HuH-7 (cell line): Measurements from ENCODE around the gene ELOVL5.
"Not testable (repeated sequence)": the region's sequence is repeated elsewhere in the genome, so short reads cannot be mapped to it uniquely, and the experiment has no call there.

Experiments
- DNase-seq: peaks from one replicate; pipeline ENCODE4 v3.0.0; 2011; ENCODE audit warnings: low spot score

ELOVL5 gene

DNA sequence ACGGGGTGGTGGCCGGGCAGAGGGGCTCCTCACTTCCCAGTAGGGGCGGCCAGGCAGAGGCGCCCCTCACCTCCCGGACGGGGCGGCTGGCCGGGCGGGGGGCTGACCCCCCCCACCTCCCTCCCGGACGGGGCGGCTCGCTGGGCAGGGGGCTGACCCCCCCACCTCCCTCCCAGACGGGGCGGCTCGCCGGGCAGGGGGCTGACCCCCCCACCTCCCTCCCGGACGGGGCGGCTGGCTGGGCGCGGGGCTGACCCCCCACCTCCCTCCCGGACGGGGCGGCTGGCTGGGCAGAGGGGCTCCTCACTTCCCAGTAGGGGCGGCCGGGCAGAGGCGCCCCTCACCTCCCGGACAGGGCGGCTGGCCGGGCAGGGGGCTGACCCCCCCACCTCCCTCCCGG lies 43.8 kb downstream of the ELOVL5 start:
- DNase-seq = not testable (repeated sequence)

DNA sequence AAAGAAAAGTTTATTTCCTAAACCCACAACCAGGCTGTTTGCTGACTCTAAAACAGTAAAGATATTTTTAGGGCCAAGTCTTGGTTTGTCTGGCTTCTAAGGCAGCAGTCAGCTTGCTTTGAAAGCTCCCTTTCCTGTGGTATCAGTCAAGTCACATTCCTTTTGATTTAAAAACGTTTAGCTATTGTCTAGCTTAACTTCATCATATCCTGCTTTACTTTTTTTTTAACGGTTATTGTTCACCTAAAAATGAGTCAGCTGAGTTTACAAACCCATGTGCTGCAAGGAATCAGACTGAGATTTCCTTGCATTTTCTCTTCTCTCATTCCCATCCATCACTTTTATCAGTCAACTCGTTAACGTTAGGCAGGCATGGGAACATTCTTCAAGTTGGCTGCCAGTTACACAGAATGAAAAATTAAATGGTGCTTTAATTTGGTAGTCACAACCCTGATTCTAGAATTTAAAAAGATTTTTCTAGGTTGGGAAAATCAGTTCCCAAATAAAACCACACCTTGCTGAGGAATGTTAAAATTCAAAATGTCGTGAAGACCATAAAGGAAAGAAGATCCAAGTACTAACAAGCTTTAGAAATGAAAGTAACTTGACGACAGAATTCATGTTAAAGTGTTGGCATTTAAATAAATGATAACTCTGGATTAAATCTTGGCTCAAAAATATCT lies 45.9 kb downstream of the ELOVL5 start:
- no peak for DNase-seq

DNA sequence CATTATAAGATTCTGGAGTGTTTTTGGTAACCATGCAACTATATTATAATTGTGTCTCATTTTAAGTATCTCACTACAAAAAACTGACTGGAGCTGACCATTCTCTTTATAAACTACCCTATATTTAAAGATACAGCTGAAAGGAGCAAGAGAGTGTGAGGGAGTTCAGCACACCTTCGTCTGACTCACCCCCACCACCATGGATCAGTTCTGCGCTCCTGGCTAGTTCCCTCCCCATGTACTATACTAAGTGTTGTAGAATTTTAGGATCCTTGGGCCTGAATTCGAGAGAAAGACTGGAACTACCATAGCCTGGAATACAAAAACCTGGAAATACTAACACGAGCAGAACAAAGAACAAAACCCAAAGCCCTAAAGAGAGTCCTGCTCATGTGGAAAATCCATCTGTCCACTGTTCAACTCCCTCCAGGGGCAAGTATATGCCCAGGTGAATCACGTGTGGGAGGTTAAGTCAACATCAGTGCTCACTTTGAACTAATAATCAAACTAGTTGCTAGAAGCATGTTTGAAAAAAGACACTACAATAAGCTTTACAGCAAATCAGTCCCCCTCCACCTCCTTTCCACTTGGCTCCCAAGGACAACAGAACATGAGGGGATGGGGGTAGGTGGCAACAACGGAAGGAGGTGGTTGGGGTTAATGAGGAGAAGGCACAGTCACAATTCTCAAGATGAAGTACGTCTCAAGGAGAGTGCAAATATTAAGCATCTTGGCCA lies 46.8 kb downstream of the ELOVL5 start:
- DNase-seq = no peak

DNA sequence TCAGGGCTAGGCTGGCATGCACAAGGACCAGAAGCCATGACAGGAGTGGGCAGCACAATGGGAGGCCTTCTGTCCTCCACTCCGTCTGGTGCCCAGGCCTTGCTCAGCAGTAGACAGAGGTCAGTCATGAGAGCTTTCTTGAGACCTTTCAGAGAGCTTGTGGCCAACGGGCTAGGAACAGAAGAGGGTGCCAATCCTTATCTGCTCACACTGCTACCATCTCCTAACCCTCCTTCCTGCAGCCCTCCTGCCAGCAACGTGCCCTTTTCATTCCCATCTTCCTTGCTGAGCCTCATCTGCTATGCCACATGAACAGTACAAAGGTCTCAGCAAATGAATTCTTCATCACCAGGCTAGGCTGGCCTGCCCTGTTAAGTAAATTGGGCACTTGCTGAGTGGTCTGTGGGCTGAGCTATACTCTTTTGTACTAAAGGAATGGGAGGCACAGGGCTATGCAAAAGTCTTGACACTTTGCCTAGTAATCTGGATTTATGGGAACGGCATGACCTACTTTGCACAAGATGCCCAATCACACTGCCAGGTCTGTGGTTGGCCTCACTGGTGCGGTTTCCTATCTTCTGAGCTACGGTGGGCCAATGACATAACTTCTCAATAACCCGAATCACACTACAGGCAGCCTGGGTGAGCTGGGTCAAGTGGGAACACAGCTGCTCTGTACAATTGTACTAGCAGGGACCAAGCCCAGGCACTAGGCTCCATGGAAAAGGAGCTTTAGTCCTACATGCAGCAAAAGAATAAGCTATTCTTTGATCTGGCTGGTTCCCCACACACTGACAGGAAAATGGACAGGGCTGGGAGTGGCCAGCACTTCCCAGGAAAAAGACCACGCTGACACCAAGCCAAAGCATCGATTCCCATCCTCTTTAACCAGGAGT lies 47.8 kb downstream of the ELOVL5 start:
- no peak for DNase-seq

DNA sequence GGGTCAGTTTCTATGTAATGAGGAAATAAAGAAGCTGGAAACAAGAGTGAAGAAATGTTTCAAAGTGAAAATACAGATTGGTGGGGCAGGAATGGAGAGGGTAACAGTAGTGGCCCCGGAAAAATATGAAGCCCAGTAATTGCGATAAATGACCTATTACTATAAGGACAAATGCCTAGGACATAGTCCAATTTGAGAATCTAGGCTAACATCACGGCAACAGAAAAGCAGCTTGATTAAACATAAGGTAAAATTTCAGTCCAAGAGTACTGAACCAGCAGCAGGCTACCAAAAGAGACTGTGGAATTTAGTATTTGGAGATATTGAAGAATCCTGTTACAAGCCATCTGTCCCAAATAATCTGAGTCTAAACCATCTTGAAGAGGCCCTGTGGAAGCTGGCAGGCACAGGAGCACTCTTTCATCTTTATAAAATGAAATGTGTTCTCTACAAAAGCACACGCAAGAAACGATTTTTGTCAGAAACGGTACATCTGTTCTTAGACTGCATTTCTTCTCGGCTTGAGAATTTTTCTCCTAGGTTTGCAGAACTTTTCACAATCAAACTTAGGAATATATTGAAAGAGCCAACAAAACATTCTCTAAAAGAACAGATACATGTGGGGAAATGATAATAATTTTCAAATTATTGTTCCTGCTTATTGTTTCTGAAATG lies 49.3 kb downstream of the ELOVL5 start:
- no peak for DNase-seq

DNA sequence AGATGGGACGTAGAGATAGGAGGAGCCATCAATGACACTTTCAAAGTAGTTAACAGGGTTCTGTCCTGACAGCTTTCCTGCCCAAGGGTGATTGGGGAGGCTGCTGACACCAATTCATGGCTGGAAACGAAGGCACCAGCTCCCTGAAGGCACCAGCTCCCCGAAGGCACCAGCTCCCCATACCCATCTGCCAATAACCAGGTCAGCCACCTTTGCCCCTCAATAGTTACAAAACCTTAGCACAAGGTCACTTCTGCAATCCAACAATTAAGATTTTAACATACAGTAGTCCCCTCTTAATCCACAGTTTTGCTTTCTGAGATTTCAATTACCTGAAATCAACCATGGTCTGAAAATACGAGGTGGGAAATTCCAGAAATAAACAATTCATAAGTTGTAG lies 51.7 kb downstream of the ELOVL5 start:
- DNase-seq = no peak

DNA sequence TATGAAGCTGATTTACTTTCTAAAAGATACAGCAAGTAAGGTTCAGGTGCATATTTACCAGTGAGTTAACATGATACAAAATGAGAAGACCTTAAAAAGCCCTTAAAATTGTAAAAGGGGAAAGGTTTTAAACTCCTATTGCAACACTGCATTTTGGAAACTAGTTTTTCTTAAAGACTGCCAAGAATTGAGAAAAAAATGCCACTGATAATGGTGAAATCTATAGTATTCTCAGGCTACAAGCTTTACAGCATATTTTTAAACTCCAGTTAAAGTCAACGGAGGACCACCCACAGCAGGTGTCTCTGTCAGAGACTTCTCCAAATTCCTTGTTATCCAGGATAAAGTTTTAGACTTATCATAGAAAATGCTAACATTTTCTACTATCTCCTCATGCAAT lies 53.6 kb downstream of the ELOVL5 start:
- no peak for DNase-seq

DNA sequence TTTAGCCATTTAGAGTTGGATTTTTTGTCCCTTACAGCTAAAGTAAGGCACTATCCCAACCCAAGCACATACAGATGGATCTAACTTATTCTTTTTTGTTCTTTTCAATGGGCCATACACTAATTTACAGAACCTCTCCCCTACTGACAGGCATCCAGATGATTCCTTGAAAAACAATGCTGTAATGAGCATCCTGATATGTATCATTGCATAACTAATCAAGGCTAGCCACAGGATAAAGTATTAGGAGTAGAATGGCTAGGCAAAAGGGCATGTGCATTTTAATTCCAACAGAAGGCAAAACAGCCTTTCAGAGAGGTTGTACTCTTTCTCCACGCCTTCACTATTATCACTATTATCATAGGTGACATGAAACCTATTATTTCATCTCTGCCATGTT lies 54.1 kb downstream of the ELOVL5 start:
- DNase-seq = no peak

DNA sequence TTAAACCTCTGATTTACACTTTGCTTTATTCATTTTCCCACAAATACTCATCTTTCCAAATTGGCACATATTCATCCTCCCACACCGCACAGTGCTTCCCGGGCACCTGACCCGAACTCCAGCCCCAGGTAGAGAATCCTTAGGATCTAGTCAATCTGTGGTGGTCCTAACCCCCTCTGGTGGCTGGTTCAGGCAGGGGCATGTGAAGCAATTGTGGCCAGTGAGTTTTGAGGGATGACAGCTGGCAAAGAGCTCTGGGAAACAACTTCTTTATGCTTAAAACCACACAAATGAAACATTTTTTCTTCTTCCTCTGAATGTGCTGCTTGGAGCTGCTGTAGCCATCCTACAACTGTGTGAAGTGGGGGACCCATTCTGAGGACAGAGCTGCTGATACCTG lies 54.7 kb downstream of the ELOVL5 start:
- no peak for DNase-seq

DNA sequence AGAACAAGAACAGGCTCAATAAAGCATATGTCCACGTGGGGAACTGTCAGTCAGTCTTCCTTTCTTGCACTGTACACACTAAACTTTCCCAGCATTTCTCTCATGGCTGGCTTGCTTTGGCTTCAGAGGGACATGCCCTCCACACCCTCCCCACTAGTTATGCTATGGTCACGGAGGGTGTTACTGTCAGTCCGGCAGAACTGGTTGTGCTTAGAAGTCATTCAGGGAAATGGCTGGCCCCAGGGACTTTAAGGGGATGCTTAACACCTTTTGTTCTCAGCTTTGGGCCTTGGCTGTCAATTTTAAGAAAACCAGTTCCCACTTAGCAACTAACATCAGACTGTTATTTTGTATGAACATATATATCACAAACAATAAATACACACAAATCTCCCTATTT lies 55.1 kb downstream of the ELOVL5 start:
- DNase-seq = no peak

DNA sequence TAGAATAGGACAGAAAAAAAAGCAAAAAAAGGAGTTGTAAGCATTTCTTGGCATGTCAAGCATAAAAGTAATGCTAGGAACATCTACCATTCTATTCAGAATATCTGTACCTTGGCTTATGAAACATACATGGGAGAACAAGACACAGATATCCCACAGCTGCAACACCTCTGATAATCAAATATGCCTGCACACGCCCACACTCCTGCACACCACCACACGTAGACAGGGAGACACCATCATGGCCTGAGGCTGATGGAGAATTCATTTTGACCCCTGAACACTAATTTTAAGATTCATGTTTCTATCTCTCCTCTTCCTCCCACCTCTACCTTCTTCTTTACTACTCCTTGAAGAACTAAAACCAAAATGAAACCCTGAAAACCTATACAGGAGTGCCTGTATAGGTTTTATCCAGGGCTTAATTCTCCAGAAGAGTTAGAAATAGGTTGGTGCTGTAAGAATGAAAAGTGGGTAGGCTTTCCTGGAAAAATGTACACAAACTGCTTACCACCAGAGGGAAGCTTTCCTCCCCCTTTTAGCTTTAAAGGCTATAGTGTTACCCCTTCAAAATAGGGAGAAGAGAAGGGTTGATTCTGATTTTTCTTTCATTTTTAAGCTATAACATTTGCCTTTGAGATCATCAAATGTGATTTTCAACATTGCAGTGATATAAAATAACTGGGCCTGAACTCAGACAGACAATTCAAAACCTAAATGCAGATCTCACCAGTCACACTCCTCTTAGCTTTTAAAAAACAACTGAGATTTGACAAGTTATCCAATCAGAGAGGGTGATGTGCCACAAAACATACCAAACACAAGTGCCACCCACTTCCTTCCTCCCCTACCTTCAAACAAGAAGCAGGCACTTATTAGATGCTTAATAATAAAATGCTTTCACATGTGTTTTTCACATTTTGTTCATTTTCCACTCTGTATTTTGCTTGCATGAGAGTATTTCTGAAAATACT lies 57.9 kb downstream of the ELOVL5 start:
- no peak for DNase-seq

DNA sequence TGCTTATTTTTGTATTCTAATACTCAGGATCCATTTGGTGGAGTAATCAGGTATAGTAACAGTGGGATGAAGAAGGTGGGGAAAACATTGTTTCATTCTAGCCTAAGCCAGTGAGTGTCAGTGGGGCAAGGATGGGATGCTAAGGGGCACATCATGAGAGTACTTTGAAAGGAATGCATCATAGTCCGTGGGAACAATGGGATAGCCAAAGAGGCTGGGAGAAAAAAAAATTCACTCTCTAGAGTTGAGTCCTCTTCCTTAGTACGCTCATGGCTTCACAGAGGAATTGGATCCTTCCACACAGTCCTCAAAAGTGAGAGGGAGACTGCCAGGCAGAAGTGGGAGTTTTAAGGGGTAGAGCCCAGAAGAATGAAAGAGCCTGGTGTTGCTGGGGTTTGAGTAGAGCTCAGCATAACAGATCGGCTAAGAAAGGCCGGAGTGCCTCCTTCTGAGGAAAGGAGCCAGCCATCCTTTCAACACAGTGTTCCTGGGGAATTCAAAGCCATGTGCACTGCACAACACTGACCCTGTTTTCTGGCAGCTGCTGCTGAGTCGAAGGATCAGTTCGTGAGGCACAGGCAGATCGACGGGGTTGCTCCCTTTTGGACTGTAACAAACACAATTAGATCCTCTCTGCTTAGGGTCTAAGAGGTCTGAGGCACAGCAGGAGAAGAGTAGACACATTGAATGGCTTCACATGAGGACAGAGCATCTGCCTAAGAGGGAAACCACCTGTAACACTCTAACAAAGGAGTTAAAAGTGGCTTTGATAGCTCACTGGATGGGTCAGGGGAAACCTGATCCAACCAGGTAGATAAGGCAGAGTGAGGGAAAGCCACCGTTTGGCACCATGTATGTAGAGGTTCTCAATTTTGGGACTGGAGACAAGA lies 61.2 kb downstream of the ELOVL5 start:
- no peak for DNase-seq

DNA sequence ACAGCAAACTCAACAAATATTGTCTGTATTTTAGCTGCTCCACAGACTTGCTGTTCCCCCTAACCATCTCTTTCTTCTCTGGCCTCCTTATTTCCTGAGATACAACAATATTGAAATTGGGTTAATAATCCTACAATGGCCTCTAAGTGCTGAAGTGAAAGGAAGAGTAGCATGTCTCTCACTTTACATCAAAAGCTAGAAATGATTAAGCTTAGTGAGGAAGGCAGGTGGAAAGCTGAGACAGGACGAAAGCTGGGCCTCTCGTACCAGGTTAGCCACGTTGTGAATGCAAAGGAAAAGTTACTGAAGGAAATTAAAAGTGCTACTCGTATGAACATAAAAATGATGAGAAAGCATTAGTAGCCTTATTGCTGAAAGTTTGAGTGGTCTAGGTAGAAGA lies 63.8 kb downstream of the ELOVL5 start:
- no peak for DNase-seq

DNA sequence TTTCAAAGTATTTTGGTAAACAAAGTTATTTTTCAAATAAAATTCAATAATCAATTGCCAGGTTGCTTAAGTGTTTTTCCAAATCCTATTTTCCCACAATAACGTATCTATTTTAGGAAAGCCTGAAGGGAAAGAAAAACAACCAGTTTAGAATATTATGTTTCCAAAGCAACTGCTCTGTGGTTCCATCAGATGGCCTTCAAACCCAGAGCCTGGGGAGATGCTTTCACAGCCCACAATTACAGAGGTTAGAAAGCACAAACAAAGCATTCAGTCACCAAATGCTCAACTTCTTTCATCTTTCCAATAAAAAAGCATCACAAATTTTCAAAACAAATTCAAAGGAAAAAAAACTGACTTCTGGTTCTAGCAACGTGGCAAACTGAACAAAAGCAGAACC lies 66.0 kb downstream of the ELOVL5 start:
- DNase-seq = no peak

DNA sequence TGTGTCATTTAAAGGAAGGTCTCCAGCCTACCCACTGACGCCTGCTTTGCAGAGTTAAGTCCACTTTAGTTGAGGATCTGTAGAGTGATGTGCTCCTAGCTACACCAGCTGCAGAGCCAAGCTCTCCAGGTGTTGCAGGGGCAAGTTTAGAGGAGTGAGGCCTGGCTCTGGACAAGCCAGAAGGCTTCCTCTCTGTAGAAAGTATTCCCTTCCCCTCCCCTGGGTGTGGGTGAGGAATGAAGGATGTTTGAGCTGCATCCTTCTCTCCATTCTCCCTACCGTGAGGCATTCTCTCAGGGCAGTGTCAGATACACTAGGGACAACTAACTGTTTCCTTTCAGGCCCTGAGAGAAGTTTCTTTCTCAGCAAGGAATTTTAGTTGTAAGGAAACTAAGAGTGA lies 66.5 kb downstream of the ELOVL5 start:
- DNase-seq = no peak

DNA sequence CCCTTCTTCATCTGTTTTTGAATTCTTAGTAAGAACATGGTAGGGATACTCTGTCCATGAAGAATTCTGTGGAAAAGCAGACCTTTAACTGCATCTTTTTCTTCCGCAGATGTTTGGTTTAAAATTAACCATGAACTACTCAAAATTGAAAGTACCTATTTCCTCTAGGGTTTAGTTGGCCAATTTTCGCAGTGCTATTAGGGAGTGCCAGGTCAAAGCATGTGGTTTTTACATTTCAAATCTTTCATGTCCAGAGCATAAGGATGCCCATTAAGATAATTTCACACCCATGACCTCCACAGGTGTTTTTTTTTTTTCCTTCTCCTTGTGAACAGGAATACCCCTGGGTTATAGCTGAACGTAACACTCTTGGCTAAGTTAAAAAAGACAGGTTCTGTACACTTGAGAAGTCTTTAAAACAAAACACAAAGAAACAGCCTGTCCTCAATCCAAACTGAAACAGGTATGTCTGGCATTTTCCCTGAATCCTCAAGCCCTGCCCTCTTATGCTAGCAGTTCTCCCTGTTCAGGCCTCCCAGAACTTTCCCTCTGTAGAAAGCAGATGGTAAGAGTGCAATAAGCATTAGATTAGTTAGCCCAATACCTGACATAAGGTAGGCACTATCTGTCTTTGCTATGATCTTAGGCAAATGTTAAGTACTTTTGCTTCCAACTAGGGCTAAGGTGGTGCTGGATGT lies 67.1 kb downstream of the ELOVL5 start:
- DNase-seq = no peak

DNA sequence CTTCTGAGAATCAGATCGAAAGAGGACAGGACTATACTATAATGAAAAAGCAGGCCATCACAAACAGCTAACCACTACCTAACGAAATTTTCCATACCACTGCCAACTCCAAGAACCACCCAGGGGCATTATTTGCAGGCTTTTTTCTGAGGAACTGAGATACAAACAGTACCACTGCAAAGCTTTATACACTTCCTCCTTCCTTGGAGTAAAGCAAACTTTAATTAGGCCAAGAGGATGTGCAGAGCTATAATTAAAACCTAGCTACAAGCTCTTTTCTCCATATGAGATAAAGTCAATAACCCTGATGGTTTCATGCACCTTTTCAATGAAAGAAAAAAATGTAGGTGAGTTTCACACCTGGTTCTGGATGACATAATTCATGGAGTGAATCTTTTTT lies 68.5 kb downstream of the ELOVL5 start:
- DNase-seq = no peak

DNA sequence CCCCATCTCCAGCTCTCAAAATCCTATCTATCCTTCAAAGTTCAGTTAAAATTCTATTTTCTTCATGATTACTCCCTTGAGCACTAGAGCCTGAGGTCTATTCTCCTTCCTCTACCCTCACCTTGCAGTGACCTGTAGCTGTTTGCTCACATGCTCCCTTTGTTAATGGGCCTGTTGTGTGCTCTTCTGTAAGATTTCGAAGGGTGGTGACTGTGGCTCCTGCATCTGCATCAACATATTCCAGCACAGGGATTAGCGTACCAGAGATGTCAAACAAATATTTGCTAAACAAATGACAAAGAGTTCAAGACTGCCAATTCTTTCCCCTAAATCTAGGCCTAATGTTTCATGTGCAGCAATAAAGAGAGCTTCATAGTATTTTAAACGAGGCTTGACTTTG lies 69.5 kb downstream of the ELOVL5 start:
- no peak for DNase-seq

DNA sequence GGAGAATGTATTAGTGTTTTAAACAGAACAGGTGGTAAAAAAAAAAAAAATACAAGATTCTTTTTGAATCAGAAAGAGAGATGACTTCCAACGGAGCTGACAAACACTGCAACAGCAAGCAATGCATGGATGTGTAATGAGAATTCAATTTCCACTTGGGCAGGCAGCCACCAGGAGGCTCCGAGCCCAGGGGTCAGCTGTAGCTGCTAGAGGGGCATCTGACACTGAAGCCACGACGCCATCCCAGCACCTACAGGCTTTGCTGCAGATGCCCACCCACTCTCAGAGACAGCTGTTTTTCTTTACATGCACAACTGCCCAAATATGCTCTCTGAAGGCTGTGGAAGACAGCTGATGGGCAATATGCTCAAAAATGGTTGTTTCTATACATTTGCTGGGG lies 75.4 kb downstream of the ELOVL5 start:
- DNase-seq = no peak

DNA sequence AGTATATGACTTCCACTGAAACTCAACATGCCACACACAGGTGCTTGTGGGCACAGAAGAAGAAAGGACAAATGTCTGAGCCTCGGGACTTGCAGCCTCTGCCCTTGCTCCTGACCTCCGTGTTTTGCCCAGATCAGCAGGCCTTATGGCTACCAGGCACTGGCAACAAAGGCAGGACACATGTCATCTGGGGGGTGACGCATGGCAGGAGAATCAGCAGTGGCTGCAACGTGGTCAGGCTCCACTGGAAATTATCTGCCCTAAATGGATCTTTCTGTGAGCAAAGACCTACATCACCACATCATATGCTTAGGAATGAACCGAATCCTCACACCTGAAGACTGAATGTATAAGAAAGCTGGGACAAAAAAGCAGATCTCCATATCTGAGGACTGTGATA lies 78.9 kb downstream of the ELOVL5 start:
- no peak for DNase-seq
